ENCODE data around the gene PIP5K1A. TPM values are rescaled to one million over a fixed set of nuclear protein-coding genes. Genes with fewer than 3 reads are reported as not detected.
A peak's percentile ranks its signal among the peaks of the same experiment; 100 is the strongest.

PIP5K1A gene
- total and polyA plus RNA-seq, 9 of the 15 experiments (the other 6 are each of a cell fraction or from before 2014, with no cell fraction given) = 1.9 to 42.4 (median 18.8) TPM

GRCh38 chr1:151281969-151282882, 83.9 kb downstream of the PIP5K1A start, which contains the start of gene ZNF687 (continued):
- TF ChIP-seq ZBTB33 (CRISPR knock-in tag; IDR thresholded peaks at IDR 0.05) (no peak), COPS2 (conservative IDR thresholded peaks at IDR 0.05) (no peak), HMGXB4 (CRISPR knock-in tag; IDR thresholded peaks at IDR 0.05) (peak; percentile 76; the same call in 1 of the 2 replicates), NFRKB (IDR thresholded peaks at IDR 0.05; ENCODE audit: low read depth) (0 out of 2 replicates have a peak, but pooled peaks have one; percentile 60), PRMT5 (CRISPR knock-in tag; IDR thresholded peaks at IDR 0.05) (no peak), ZNF197 (CRISPR knock-in tag; IDR thresholded peaks at IDR 0.05; ENCODE audit: low read depth) (no peak), E2F5 (CRISPR knock-in tag; IDR thresholded peaks at IDR 0.05) (0 out of 2 replicates have a peak, but pooled peaks have one; percentile 56), RBFOX2 (IDR thresholded peaks at IDR 0.05; ENCODE audit: low read depth, low read length) (peak; percentile 79), ZSCAN29 (IDR thresholded peaks at IDR 0.05) (no peak), SIN3A (IDR thresholded peaks at IDR 0.05; ENCODE audit: borderline replicate concordance in 2 of 2, control insufficient read depth in 1 of 2, low read depth in 2 of 2, low read length in 2 of 2) (peak; percentile 58 to 76; a peak in 2 of 4 replicates), ZBTB49 (CRISPR knock-in tag; IDR thresholded peaks at IDR 0.05; ENCODE audit: borderline replicate concordance) (no peak), ZBTB7A (IDR thresholded peaks at IDR 0.05; ENCODE audit: borderline replicate concordance, control insufficient read depth, low read depth, low read length) (peak; percentile 90), SMAD4 (CRISPR knock-in tag; conservative IDR thresholded peaks at IDR 0.05) (peak; percentile 42; the same call in 1 of the 2 replicates), PHF20 (IDR thresholded peaks at IDR 0.05; ENCODE audit: partially characterized antibody) (peak; percentile 32), TCF7 (IDR thresholded peaks at IDR 0.05; ENCODE audit: borderline replicate concordance) (no peak), ZZZ3 (IDR thresholded peaks at IDR 0.05) (no peak), TAF1 (IDR thresholded peaks at IDR 0.05; ENCODE audit: control insufficient read depth, extremely low read depth, insufficient read depth, low read length, severe bottlenecking) (peak; percentile 64), SPI1 (IDR thresholded peaks at IDR 0.05; ENCODE audit: borderline replicate concordance, low read depth, low read length) (0 out of 2 replicates have a peak, but pooled peaks have one; percentile 2)

Data from K562 (cell line).